AG04450 (cell line): ENCODE data around the gene GPX8. TPM values are rescaled to one million over a fixed set of nuclear protein-coding genes. Genes with fewer than 3 reads are reported as not detected.

Experiments
- CTCF ChIA-PET: fragments of 300-600, 350-600 bp; formaldehyde crosslinking; extraction: SDS; loops from one replicate; lab custom pipeline; 2022; ENCODE audit warnings: antibody characterized with exemption, inconsistent platforms; lab: Charles Lee
- POLR2A ChIA-PET: fragments of 350-600 bp; formaldehyde crosslinking; extraction: SDS; loops from one replicate; lab custom pipeline; 2021; ENCODE audit warnings: antibody characterized with exemption, inconsistent platforms; lab: Yijun Ruan, JAX
- DNase-seq: peaks from one replicate; pipeline ENCODE4 v3.0.0-alpha.2; 2011; ENCODE audit warnings: low read depth, low spot score
- H3K27ac ChIP-seq: one replicate; pipeline ENCODE4 v1.5.1; 2012; ENCODE audit warnings: low read depth, low read length, control low read depth
- H3K27me3 ChIP-seq: one replicate; pipeline ENCODE4 v1.6.0; 2012; ENCODE audit warnings: low read length; ENCODE audit not compliant: control insufficient read depth, insufficient read depth
- H3K4me3 ChIP-seq: 2 replicates; pipeline ENCODE4 v1.5.1; 2011; ENCODE audit warnings: mild to moderate bottlenecking, low read depth, low read length, control low read depth
- H3K9me3 ChIP-seq: 2 replicates; pipeline ENCODE4 v1.5.1; 2012; ENCODE audit warnings: low read length; ENCODE audit not compliant: control insufficient read depth, insufficient read depth
- polyA plus RNA-seq: library from polyadenylated mRNA; depleted of rRNA; stranded (reverse); fragments of >200 nt; gene quantifications from 2 replicates; pipeline ENCODE4 v1.2.3, GENCODE V29; 2011
- TF ChIP-seq, protein P1 (sequence below): IDR thresholded peaks from 2 replicates; pipeline ENCODE4 v1.5.1; 2011; ENCODE audit warnings: low read depth, low read length, control low read depth, inconsistent platforms

Gene GPX8
- polyA plus RNA-seq, 1 experiment: 317 TPM

- POLR2A ChIA-PET: no interaction called here
- Histone ChIP-seq H3K4me3 (no peak overlapping the region), H3K27ac (no peak overlapping the region), H3K9me3 (no peaks in the 10 kb centered on the region), H3K27me3 (peaks cover 17% of the 10 kb centered on the region)
- TF ChIP-seq, protein P1, sequence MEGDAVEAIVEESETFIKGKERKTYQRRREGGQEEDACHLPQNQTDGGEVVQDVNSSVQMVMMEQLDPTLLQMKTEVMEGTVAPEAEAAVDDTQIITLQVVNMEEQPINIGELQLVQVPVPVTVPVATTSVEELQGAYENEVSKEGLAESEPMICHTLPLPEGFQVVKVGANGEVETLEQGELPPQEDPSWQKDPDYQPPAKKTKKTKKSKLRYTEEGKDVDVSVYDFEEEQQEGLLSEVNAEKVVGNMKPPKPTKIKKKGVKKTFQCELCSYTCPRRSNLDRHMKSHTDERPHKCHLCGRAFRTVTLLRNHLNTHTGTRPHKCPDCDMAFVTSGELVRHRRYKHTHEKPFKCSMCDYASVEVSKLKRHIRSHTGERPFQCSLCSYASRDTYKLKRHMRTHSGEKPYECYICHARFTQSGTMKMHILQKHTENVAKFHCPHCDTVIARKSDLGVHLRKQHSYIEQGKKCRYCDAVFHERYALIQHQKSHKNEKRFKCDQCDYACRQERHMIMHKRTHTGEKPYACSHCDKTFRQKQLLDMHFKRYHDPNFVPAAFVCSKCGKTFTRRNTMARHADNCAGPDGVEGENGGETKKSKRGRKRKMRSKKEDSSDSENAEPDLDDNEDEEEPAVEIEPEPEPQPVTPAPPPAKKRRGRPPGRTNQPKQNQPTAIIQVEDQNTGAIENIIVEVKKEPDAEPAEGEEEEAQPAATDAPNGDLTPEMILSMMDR: no peak
- CTCF ChIA-PET: interaction anchor here (0.6 to 3.8 kb wide), 2 partner anchors 10 to 199 kb away, joined by 3 to 99 read pairs; no protein-coding TSS in a partner anchor
- DNase-seq: no peak
Observed at GRCh38 chr5:55143624-55144023, 16.3 kb upstream of the GPX8 start.

DNA sequence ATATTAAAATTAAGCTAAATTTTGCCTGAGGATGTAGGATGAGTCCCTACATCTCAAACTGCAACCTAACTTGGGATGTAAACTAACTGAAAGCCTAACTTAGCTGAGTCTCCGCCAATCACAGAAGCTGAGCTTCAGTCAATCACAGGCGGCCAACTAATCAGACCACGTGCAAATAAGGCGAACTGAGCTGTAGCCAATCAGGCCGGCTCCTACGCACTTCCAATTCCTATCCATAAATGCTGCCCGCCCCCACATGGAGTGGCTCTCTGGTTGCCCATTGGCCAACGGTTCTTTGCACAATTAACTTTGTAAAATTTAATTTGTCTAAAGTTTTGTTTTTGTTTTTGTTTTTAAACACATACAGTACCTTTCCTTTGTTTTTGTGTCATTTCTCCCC is 13.9 kb upstream of the GPX8 start:
- Histone ChIP-seq H3K9me3 (no peaks in the 10 kb centered on the region), H3K27ac (no peak overlapping the region), H3K27me3 (peaks cover 12% of the 10 kb centered on the region), H3K4me3 (no peak overlapping the region)
- ChIA-PET CTCF (interaction anchor here (1.0 to 3.8 kb wide), 15 partner anchors 13 to 902 kb away, joined by 4 to 99 read pairs (median 7); partner anchors contain the start of genes ESM1 and GPX8), POLR2A (no interaction called here)
- TF ChIP-seq, protein P1: no peak
- DNase-seq: no peak

DNA sequence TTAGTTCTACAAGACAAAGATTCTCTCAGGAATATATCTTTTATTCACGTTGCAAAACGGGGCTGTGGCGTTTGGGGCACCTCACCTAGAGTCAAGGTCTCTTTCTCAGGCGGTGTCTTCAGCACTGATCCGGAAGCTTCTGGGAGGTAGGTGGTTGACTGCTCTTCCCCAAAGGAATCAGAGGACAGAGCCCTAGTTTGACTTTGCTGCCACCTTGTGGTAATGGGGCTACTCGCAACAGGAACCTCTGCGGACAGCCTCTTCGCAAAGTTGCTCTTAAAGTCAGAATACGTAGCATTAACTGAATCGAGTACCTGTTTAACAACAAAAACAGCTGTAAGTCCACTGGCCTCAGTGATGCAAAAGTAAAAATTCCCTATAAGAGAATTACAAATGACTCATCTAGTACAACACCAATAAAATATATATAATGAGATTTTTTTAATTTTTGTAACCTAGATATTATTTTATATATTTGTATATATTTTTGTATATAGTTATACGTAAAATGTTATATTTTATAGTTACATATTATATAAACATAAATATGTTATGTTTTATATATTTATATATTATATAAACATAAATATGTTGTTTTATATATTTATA is 13.3 kb upstream of the GPX8 start:
- Histone ChIP-seq H3K9me3 (no peaks in the 10 kb centered on the region), H3K27ac (no peak overlapping the region), H3K4me3 (no peak overlapping the region), H3K27me3 (peaks cover 12% of the 10 kb centered on the region)
- TF ChIP-seq, protein P1: peak; percentile 99
- ChIA-PET CTCF (interaction anchor here (0.6 to 3.8 kb wide), 22 partner anchors 10 to 903 kb away, joined by 3 to 99 read pairs (median 5); partner anchors contain the start of genes ESM1 and GPX8), POLR2A (no interaction called here)
- peak; percentile 67 for DNase-seq

- no peak overlapping the region for H3K4me3 ChIP-seq
- ChIA-PET POLR2A (no interaction called here), CTCF (interaction anchor here (1.0 to 1.1 kb wide), 2 partner anchors 10 to 205 kb away, joined by 3 read pairs; no protein-coding TSS in a partner anchor)
- no peaks in the 10 kb centered on the region for H3K9me3 ChIP-seq
- H3K27me3 ChIP-seq: peaks cover 4% of the 10 kb centered on the region
- DNase-seq: no peak
- no peak overlapping the region for H3K27ac ChIP-seq
- TF ChIP-seq, protein P1: no peak
Observed at GRCh38 chr5:55149308-55149795, 10.6 kb upstream of the GPX8 start.
